ENCODE results near the gene FAF1. TPM values are rescaled to one million over a fixed set of nuclear protein-coding genes. Genes with fewer than 3 reads are reported as not detected.
"Not testable (repeated sequence)": the region's sequence is repeated elsewhere in the genome, so short reads cannot be mapped to it uniquely, and the experiment has no call there.

Gene FAF1
- total RNA-seq, 2 donors from 2014 or later, result 25.5 to 68.6 TPM

DNA sequence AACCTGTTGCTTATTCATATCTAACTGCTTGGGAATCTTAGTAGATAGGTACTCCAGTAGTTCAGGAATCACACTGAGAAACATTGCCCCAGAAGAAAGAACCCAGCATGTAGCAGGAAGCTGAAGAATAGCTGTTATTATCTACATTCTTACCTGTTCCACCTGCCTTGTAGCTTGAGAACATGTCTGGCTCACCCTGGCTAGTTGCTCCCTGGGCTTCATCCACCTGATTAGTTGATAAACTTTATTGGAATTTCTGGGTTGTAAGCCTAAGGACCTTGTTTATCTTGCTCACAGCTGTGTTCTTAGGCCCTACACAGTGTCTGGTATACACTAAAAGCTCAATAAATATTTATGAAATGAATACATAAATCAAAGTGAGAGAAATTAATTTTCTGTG is 430.6 kb downstream of the FAF1 start:
- no peaks in the 10 kb centered on the region for H3K9me3 ChIP-seq
- TF ChIP-seq, protein P1, sequence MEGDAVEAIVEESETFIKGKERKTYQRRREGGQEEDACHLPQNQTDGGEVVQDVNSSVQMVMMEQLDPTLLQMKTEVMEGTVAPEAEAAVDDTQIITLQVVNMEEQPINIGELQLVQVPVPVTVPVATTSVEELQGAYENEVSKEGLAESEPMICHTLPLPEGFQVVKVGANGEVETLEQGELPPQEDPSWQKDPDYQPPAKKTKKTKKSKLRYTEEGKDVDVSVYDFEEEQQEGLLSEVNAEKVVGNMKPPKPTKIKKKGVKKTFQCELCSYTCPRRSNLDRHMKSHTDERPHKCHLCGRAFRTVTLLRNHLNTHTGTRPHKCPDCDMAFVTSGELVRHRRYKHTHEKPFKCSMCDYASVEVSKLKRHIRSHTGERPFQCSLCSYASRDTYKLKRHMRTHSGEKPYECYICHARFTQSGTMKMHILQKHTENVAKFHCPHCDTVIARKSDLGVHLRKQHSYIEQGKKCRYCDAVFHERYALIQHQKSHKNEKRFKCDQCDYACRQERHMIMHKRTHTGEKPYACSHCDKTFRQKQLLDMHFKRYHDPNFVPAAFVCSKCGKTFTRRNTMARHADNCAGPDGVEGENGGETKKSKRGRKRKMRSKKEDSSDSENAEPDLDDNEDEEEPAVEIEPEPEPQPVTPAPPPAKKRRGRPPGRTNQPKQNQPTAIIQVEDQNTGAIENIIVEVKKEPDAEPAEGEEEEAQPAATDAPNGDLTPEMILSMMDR (IDR thresholded peaks at IDR 0.05), result no peak
- no peaks in the 10 kb centered on the region for H3K27me3 ChIP-seq (replicated peaks; ENCODE audit: insufficient read depth)
- H3K4me1 ChIP-seq (ENCODE audit: control insufficient read depth in 1 of 2, low read depth in 2 of 2), result no peaks in the 10 kb centered on the region
- no peak overlapping the region for H3K27ac ChIP-seq
- H3K4me3 ChIP-seq, result no peak overlapping the region
- H3K36me3 ChIP-seq, result peaks cover 4% of the 10 kb centered on the region
- DNase-seq (ENCODE audit: low spot score) (no peak), ATAC-seq (ENCODE audit: insufficient number of reproducible peaks, low FRiP score, low read depth) (no peak)

DNA sequence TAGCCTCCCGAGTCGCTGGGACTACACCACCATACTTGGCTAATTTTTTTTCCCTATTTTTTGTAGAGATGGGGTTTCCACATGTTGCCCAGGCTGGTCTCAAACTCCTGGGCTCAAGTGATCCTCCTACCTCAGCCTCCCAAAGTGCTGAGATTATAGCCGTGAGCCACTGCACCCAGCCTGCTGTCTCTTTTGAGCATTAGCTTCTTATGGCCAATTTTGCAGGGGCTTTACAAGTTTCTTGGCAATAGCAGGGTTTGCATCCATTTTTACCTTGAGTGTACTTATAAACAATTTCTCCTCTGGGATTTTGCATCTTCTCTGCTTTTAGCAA is 432.1 kb downstream of the FAF1 start:
- not testable (repeated sequence) for H3K36me3 ChIP-seq; H3K27me3 ChIP-seq (replicated peaks; ENCODE audit: insufficient read depth); DNase-seq (ENCODE audit: low spot score); H3K4me3 ChIP-seq; ATAC-seq (ENCODE audit: insufficient number of reproducible peaks, low FRiP score, low read depth); H3K4me1 ChIP-seq (ENCODE audit: control insufficient read depth in 1 of 2, low read depth in 2 of 2); H3K9me3 ChIP-seq; H3K27ac ChIP-seq

GRCh38 chr1:50527249-50527986 is 432.6 kb downstream of the FAF1 start:
- no peak overlapping the region for H3K4me3 ChIP-seq
- H3K27ac ChIP-seq, result no peak overlapping the region
- H3K36me3 ChIP-seq, result peaks cover 4% of the 10 kb centered on the region
- no peak for ATAC-seq (ENCODE audit: insufficient number of reproducible peaks, low FRiP score, low read depth)
- no peak for DNase-seq (ENCODE audit: low spot score)
- H3K27me3 ChIP-seq (replicated peaks; ENCODE audit: insufficient read depth), result no peaks in the 10 kb centered on the region
- H3K4me1 ChIP-seq (ENCODE audit: control insufficient read depth in 1 of 2, low read depth in 2 of 2), result no peaks in the 10 kb centered on the region
- H3K9me3 ChIP-seq, result no peaks in the 10 kb centered on the region
- TF ChIP-seq, protein P1 (IDR thresholded peaks at IDR 0.05), result no peak

- Histone ChIP-seq H3K4me1 (ENCODE audit: control insufficient read depth in 1 of 2, low read depth in 2 of 2) (no peaks in the 10 kb centered on the region), H3K27ac (no peak overlapping the region), H3K9me3 (no peaks in the 10 kb centered on the region), H3K36me3 (peaks cover 4% of the 10 kb centered on the region), H3K4me3 (no peak overlapping the region), H3K27me3 (replicated peaks; ENCODE audit: insufficient read depth) (no peaks in the 10 kb centered on the region)
- DNase-seq (ENCODE audit: low spot score), result no peak
- ATAC-seq (ENCODE audit: insufficient number of reproducible peaks, low FRiP score, low read depth), result no peak
- TF ChIP-seq, protein P1 (IDR thresholded peaks at IDR 0.05), result no peak
These were observed 433.6 kb downstream of the FAF1 start for GRCh38 chr1:50526431-50526830.

DNA sequence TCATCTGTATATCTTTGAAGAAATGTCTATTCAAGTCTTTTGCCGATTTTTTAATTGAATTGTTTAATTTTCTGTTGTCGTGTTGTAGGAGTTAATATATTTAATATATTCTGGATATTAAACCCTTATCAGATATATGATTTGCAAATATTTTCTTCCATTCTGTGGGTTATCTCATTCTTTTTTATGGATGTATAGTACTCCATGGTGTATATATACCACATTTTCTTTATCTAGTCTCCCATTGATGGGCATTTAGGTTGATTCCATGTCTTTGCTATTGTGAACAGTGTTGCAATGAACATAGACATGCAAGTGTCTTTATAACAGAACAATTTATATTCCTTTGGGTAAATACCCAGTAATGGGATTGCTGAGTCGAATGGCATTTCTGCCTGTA is 436.5 kb downstream of the FAF1 start:
- TF ChIP-seq, protein P1 (IDR thresholded peaks at IDR 0.05), result no peak
- H3K4me1 ChIP-seq (ENCODE audit: control insufficient read depth in 1 of 2, low read depth in 2 of 2), result no peaks in the 10 kb centered on the region
- peaks cover 4% of the 10 kb centered on the region for H3K36me3 ChIP-seq
- no peaks in the 10 kb centered on the region for H3K9me3 ChIP-seq
- no peak for DNase-seq (ENCODE audit: low spot score)
- no peak overlapping the region for H3K4me3 ChIP-seq
- ATAC-seq (ENCODE audit: insufficient number of reproducible peaks, low FRiP score, low read depth), result no peak
- H3K27me3 ChIP-seq (replicated peaks; ENCODE audit: insufficient read depth), result no peaks in the 10 kb centered on the region
- H3K27ac ChIP-seq, result no peak overlapping the region

Measured in thoracic aorta (tissue), 2 donors.